Measurements from ENCODE around the gene TEX48. TPM values are rescaled to one million over a fixed set of nuclear protein-coding genes. Genes with fewer than 3 reads are reported as not detected.
A peak's percentile ranks its signal among the peaks of the same experiment; 100 is the strongest.

Gene TEX48
- total RNA-seq, 1 donor from 2014 or later = not detected

DNA sequence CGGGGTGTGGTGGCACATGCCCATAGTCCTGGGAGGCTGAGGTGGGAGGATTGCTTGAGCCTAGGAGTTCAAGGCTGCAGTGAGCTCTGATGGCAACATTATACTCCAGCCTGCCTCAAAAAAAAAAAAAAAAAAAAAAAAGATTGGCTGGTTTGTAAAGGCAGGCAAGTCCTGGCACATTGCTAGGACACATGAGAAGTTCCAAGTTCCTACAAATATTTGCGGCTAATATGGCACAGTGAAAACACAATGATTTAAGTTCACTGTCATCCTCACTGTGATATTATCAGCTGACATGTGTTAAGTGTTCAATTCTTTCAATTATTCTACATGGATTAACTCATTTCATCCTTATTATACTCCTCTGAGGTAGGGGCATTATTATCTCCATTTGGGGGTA is 50.8 kb downstream of the TEX48 start:
- DNase-seq (ENCODE audit: low spot score) = peak; percentile 20
- intact Hi-C loops (cut with DNase I) = no loop called here

GRCh38 chr9:114629563-114630090 is 52.4 kb downstream of the TEX48 start:
- intact Hi-C loops (cut with DNase I) = no loop called here

GRCh38 chr9:114627553-114627952 is 54.4 kb downstream of the TEX48 start:
- intact Hi-C loops (cut with DNase I) = no loop called here
- DNase-seq (ENCODE audit: low spot score) = no peak

More at GRCh38 chr9:114629563-114630090, 52.4 kb downstream of the TEX48 start:
- peak; percentile 62 for DNase-seq (ENCODE audit: low spot score)

DNA sequence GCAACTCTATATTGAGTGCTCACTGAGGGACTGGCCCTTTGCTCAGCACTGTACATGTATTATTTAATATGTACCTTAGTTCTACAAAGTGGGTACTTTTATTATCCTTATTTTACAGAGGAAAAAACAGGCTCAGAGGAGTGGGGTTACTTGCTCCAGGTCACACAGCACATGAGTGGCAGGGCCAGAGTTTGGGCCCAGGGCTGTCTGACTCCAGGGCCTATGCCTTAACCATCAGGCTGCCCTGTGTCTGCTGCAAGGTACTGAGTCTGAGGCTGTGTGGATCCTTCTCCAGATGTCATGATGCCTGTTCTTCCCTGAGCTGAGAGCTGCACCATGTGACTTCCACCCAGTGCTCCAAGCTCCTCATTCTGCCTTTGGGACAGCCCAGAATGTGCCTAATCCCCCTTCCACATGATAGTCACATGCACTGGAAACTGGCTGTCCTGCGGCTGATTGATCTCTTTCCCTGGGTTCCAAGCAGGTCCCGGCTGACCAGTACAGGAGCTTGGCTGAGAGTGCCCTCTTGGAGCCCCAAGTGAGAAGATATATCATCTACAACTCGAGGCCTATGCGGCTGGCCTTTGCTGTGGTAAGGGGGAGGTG is 55.5 kb downstream of the TEX48 start:
- intact Hi-C loops (cut with DNase I) = no loop called here
- DNase-seq (ENCODE audit: low spot score) = peak; percentile 39

DNA sequence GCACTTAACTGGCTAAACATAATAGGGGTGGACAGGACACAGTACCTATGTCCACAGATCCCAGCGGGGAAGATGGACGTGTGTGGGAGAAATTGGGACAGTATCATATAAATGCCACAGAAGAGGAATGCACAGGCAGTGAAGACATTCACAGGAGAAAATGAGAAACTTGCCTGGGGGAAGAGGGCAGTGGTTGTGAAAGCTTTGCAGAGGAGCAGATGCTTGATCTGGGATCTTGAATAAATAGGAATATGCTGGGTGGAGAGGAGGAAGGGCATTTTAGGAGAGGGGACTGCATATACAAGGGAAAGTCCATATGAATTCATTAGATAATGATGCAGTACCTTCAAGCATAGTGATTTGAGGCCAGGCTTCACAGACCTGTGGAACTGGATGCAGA is 57.3 kb downstream of the TEX48 start:
- intact Hi-C loops (cut with DNase I) = no loop called here
- DNase-seq (ENCODE audit: low spot score) = peak; percentile 22

DNA sequence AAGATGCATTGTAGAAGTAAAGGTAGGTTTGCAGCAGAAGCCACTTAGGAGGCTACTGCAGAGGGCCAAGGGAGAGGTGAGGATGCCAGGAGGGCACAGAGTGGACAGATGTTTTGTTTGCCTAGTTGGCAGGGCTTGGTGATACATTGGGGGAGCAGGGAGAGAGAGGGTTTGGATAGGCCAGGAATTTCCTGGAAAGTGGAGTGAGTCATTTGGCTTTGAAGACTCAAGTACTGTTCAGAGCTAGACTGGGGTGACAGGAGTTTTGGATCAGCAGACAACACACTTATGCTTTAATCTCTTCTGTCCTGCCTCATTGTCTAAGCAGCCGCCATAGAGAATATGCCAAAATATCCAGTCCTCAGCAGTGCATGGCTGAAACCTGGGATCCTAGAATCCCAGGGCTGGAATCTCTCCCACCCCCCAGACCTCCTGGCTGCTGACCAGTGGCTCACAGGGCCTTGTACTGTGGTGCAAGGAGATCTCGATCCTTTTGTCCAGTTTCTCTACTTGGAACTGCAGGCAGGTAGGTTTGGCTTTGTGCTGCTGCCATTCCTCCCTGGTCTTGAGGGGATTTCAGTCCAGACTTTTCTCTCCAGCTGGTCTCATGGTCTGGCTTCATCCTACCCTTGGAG is 59.9 kb downstream of the TEX48 start:
- peak; percentile 46 for DNase-seq (ENCODE audit: low spot score)
- intact Hi-C loops (cut with DNase I) = no loop called here

GRCh38 chr9:114621561-114621960 is 60.4 kb downstream of the TEX48 start:
- intact Hi-C loops (cut with DNase I) = no loop called here
- peak; percentile 33 for DNase-seq (ENCODE audit: low spot score)

DNA sequence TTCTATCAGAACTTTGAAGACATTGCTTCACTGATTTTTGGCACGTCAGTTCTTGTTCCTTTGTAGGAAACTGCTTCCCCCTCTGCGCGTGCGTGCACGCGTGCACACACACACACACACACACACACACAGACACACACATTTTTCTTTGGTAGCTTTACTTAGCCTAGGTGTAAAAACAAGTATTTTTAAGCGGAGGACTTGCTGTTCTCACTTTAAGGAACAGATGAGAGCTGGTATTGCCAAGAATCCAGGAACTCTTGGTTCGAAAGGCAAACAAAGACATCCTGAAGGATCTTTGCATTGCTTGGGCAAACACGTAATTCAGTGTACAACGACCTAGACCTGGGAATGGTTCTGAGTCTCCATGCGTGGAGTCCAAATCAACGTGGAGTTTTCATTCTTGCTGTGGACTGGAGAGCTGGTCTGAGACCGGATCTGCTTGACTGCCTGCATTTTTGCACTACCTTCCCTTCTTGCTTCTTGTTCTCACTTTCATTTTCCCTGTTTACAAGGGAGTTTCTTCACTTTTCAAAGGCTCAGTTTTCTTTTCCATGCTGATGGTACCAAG is 62.7 kb downstream of the TEX48 start:
- intact Hi-C loops (cut with DNase I) = no loop called here
- DNase-seq (ENCODE audit: low spot score) = no peak

DNA sequence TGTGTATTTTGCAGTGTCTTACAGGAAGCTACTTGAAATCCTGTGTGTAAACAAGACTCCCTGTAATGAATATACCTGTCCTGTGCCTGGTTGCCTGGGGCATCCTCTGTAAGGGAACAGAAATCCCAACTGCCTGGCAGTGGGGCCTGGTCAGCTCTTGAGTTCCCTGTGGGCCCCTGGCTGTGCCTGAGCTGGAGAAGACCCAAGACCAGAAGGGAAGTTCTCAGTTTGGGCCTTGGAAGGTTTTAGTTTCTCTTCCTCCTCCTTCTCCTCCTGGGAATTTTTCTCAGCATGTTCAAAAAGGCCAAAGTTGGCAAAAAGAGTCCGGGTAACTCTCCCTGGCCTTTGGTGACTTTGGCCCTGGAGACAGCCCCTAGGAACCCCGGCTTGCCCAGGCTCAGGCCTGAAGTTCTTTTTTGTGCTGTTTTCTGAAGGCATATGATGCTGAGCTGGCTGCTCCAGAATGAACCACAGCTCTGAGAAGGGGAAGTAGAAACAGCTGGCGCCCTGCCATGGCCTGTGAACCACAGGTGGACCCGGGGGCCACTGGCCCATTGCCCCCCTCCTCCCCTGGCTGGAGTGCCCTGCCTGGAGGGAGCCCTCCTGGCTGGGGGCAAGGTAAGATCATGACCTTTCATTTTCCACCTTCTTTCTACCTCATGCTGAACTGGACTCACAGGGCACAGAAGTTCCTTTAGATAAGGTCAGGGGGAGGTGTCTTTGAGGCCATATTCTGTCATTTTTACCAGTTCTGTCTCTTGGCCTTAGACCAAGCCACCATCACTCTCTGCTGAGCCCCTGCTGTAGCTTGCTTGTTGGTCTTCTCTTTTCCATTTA is 65.1 kb downstream of the TEX48 start:
- intact Hi-C loops (cut with DNase I) = no loop called here
- DNase-seq (ENCODE audit: low spot score) = peak; percentile 90

Other genes with a start within 250 kb of the TEX48 start
- gene WHRN, start 176.7 kb downstream of the TEX48 start, total RNA-seq = 0.35 TPM
- 64.6 TPM for gene ATP6V1G1, start 94.4 kb downstream of the TEX48 start, total RNA-seq
- gene TMEM268, start 70.9 kb downstream of the TEX48 start, total RNA-seq = 3.6 TPM
- gene TEX53, start 24.4 kb downstream of the TEX48 start, total RNA-seq = not detected
- 0.03 TPM for gene TNFSF15, start 123.8 kb upstream of the TEX48 start, total RNA-seq
- gene TNFSF8, start 248.4 kb upstream of the TEX48 start, total RNA-seq = 0.86 TPM